H1 (cell line): ENCODE results near the gene MYOM3.

Source experiments
- POU5F1 ChIP-seq: IDR thresholded peaks from 2 replicates; pipeline ENCODE4 v1.6.1; 2011; ENCODE audit warnings: low read depth, mild to moderate bottlenecking, low read length, moderate library complexity
- TAF1 ChIP-seq: IDR thresholded peaks from 2 replicates; pipeline ENCODE4 v1.6.1; 2011; ENCODE audit warnings: mild to moderate bottlenecking, low read depth, low read length
- TCF12 ChIP-seq: IDR thresholded peaks from 2 replicates; pipeline ENCODE4 v1.6.1; 2011; ENCODE audit warnings: low read depth, mild to moderate bottlenecking, low read length
- YY1 ChIP-seq: IDR thresholded peaks from 2 replicates; pipeline ENCODE4 v1.6.1; 2011; ENCODE audit warnings: low read depth, mild to moderate bottlenecking, low read length
- TF ChIP-seq, protein P1 (sequence below), 3 experiments: IDR thresholded peaks; 1 replicate in 2 of 3; 2 replicates in 1 of 3; pipeline versions ENCODE4 v1.5.1 to v1.6.1; 2011; ENCODE audit warnings: low read length in 3 of 3, mild to moderate bottlenecking in 3 of 3, inconsistent platforms in 2 of 3, low read depth in 1 of 3, moderate library complexity in 1 of 3; ENCODE audit not compliant: insufficient read depth in 1 of 3; ENCODE audit errors: control extremely low read depth in 1 of 3
- TF ChIP-seq, protein P2 (sequence below): IDR thresholded peaks from 2 replicates; pipeline ENCODE4 v1.6.1; 2012; ENCODE audit warnings: low read length, inconsistent platforms

DNA sequence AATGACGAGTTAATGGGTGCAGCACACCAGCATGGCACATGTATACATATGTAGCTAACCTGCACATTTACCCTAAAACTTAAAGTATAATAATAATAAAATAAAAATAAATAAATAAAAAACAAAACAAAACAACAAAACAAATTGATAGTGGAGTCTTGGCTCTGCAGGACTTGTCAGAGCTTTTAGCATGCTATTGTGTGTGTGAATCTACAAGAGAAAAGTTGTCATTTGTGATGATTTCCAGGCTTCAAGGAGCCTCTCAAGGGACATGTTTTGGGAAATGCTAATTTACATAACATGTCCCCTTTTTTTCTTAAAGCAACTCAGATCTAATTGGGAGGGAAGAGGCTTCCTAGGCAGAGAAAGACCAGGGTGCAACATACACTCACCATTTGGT, 21.9 kb upstream of the MYOM3 start:
- TF ChIP-seq, protein P1, sequence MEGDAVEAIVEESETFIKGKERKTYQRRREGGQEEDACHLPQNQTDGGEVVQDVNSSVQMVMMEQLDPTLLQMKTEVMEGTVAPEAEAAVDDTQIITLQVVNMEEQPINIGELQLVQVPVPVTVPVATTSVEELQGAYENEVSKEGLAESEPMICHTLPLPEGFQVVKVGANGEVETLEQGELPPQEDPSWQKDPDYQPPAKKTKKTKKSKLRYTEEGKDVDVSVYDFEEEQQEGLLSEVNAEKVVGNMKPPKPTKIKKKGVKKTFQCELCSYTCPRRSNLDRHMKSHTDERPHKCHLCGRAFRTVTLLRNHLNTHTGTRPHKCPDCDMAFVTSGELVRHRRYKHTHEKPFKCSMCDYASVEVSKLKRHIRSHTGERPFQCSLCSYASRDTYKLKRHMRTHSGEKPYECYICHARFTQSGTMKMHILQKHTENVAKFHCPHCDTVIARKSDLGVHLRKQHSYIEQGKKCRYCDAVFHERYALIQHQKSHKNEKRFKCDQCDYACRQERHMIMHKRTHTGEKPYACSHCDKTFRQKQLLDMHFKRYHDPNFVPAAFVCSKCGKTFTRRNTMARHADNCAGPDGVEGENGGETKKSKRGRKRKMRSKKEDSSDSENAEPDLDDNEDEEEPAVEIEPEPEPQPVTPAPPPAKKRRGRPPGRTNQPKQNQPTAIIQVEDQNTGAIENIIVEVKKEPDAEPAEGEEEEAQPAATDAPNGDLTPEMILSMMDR (IDR thresholded peaks at IDR 0.05; ENCODE audit: control extremely low read depth in 1 of 3, insufficient read depth in 1 of 3, low read depth in 1 of 3, low read length in 3 of 3): no peak
- TF ChIP-seq TCF12: no peak
- TF ChIP-seq POU5F1: no peak
- TF ChIP-seq, protein P2, sequence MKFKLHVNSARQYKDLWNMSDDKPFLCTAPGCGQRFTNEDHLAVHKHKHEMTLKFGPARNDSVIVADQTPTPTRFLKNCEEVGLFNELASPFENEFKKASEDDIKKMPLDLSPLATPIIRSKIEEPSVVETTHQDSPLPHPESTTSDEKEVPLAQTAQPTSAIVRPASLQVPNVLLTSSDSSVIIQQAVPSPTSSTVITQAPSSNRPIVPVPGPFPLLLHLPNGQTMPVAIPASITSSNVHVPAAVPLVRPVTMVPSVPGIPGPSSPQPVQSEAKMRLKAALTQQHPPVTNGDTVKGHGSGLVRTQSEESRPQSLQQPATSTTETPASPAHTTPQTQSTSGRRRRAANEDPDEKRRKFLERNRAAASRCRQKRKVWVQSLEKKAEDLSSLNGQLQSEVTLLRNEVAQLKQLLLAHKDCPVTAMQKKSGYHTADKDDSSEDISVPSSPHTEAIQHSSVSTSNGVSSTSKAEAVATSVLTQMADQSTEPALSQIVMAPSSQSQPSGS: no peak
- TF ChIP-seq YY1: no peak
- TF ChIP-seq TAF1: no peak
